Stimulated activated effector memory CD8-positive, alpha-beta T cell treated with anti-CD3 and anti-CD28 coated beads, Interleukin-12 subunit alpha, Interleukin-12 subunit beta, amount 100 ng/mL, for 72 hours (primary cell): Measurements from ENCODE around the gene FCHSD1.

Source experiments
- ATAC-seq: fragments of 150-1000 bp; cut with Tn5 transposase; 2 replicates; pipeline ENCODE4 v1.10.0; 2021
- DNase-seq, 2 donors: peaks; one replicate each; pipeline ENCODE4 v3.0.0; 2021 to 2022; ENCODE audit warnings: low spot score in 2 of 2
- H3K27ac Mint-ChIP-seq: one replicate; pipeline ENCODE4 v1.8.0; 2022; ENCODE audit warnings: mild to moderate bottlenecking, mixed read lengths
- H3K36me3 Mint-ChIP-seq: one replicate; pipeline ENCODE4 v1.8.0; 2022; ENCODE audit warnings: mild to moderate bottlenecking, mixed read lengths
- H3K4me1 Mint-ChIP-seq: one replicate; pipeline ENCODE4 v1.8.0; 2022; ENCODE audit warnings: mixed read lengths
- H3K4me3 Mint-ChIP-seq: one replicate; pipeline ENCODE4 v1.8.0; 2022; ENCODE audit warnings: mild to moderate bottlenecking, mixed read lengths
- H3K9me3 Mint-ChIP-seq: one replicate; pipeline ENCODE4 v1.8.0; 2022; ENCODE audit warnings: mixed read lengths

FCHSD1 gene

DNA sequence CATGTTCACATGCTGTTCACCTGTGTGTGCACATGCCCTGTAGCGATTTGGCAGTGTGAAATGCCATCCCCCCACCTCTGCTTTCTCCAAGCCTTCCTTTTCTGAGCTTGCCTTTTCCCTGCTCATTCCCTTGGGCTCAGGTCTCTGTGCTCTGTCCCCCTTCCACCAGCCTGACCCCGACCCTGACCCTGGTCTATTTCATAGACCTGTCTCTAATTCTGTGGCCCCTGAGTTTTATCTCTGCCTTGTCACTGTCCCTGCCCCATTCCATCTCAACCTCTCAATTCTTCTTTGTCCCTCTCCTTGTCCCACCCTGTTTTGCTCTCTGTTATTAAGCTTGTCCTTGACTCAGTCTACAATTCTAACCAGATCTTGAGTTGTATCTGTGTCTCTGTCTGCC lies 30.1 kb upstream of the FCHSD1 start:
- H3K4me3 Mint-ChIP-seq: peak overlapping the region; percentile 63
- no peak for DNase-seq
- ATAC-seq: no peak
- no peaks in the 10 kb centered on the region for H3K9me3 Mint-ChIP-seq
- peak overlapping the region; percentile 67 for H3K27ac Mint-ChIP-seq
- H3K36me3 Mint-ChIP-seq: no peaks in the 10 kb centered on the region
- H3K4me1 Mint-ChIP-seq: peaks cover 35% of the 10 kb centered on the region

DNA sequence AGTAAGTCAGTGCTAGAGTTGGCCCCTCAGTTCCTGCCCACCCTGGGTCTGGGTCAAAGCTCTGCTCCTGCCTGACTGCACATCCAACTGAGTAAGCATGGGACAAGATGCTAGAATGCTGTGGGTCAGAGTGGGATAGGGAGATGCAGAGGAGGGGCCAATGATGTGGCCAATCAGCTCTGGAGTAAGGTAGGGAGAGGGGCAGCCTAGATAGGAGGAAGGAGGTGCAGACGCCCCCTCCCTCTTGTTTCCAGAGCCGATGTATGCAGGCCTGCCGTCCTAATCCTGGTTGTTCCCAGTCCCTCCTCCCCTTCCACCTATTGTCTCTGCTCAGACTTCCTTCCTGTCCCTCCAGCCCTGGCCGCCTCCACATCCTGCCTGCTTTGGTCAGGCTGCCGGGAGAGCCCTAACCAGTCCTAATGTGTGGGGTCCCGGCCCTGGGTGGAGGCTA lies 29.6 kb upstream of the FCHSD1 start:
- peak overlapping the region; percentile 67 for H3K27ac Mint-ChIP-seq
- no peaks in the 10 kb centered on the region for H3K9me3 Mint-ChIP-seq
- H3K4me1 Mint-ChIP-seq: peaks cover 35% of the 10 kb centered on the region
- no peak for ATAC-seq
- H3K36me3 Mint-ChIP-seq: no peaks in the 10 kb centered on the region
- H3K4me3 Mint-ChIP-seq: peak overlapping the region; percentile 63
- no peak for DNase-seq

DNA sequence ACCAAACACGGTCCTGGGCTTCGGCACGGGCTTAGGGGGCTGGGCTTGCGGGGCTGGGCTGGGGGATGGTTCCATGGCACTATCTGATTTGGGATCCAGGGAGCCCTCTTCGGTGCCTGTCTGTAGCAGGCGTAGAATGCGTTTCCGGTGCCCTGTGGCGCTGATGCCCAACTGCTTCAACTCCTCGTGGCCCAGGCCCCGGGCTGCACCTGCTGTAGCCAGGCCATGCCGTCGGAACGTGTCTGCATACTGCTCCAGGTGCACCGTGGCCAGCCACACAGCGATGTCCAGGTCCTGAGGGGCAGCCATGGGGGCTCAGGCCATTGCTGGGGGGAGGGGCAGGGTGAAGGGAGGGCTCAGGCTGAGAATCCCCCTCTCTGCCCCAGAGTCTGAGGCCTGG lies 29.0 kb upstream of the FCHSD1 start:
- Mint-ChIP-seq H3K9me3 (no peaks in the 10 kb centered on the region), H3K27ac (peak overlapping the region; percentile 67), H3K4me1 (peaks cover 35% of the 10 kb centered on the region), H3K36me3 (no peaks in the 10 kb centered on the region), H3K4me3 (peak overlapping the region; percentile 63)
- ATAC-seq (no peak), DNase-seq (no peak)

DNA sequence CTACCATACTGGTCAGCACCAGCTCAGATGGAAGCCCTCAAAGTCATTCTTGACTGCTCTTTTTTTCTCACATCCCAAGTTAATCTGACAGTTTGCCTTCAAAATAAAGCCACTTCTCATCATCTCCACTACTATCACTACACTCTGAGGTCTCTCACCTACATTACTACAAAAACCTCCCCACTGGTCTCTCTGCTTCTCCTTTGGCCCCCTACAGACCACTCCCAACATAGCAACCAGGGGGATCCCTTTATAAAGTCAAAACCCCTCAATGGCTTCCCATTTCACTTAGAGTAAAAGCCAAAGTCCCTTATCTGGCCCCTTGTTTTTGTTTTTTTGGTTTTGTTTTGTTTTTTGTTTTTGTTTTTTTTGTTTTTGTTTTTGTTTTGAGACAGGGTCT lies 26.2 kb upstream of the FCHSD1 start:
- ATAC-seq: no peak
- peaks cover 18% of the 10 kb centered on the region for H3K4me1 Mint-ChIP-seq
- H3K27ac Mint-ChIP-seq: no peak overlapping the region
- no peaks in the 10 kb centered on the region for H3K9me3 Mint-ChIP-seq
- DNase-seq: no peak
- H3K36me3 Mint-ChIP-seq: no peaks in the 10 kb centered on the region
- H3K4me3 Mint-ChIP-seq: no peak overlapping the region

DNA sequence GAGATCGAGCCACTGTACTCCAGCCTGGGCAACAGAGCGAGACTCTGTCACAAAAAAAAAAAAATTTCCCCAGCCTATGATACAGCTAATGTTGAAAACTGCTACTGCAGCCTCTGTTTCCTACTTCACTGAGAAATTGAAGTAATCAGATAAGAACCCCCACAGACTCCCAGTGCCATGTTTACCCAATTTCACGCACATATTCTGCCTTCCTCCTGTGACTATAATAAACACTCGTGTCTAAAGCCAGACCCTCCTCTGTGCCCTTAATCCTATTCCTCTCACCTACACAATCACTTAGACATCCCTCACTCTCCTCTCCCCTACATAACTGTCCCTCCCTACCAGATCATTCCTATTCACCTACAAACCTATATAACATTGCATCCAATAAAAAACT lies 24.5 kb upstream of the FCHSD1 start:
- Mint-ChIP-seq H3K9me3 (no peaks in the 10 kb centered on the region), H3K36me3 (no peaks in the 10 kb centered on the region), H3K4me1 (peaks cover 3% of the 10 kb centered on the region), H3K27ac (no peak overlapping the region), H3K4me3 (no peak overlapping the region)
- ATAC-seq (no peak), DNase-seq (no peak)

DNA sequence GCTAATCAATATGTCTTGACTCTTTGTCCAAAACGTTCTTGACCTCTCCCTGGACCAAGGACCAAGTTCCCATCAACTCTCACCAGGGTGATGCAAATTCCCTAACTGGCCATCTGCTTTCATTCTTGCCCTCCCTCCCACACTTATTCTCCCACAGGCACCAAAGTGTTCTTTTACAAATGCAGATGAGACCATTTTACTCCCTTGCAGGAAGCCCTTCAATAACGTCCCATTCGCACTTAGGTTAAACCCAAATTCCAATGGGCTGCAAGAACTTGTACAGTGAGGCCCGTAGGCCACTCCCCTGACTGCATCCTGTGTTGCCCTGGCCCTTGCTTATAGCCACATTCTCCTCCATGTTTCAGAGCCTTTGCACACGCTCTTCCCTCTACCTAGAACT lies 23.5 kb upstream of the FCHSD1 start:
- Mint-ChIP-seq H3K4me3 (no peak overlapping the region), H3K27ac (no peak overlapping the region), H3K36me3 (no peaks in the 10 kb centered on the region), H3K9me3 (no peaks in the 10 kb centered on the region), H3K4me1 (no peaks in the 10 kb centered on the region)
- DNase-seq (no peak), ATAC-seq (no peak)

DNA sequence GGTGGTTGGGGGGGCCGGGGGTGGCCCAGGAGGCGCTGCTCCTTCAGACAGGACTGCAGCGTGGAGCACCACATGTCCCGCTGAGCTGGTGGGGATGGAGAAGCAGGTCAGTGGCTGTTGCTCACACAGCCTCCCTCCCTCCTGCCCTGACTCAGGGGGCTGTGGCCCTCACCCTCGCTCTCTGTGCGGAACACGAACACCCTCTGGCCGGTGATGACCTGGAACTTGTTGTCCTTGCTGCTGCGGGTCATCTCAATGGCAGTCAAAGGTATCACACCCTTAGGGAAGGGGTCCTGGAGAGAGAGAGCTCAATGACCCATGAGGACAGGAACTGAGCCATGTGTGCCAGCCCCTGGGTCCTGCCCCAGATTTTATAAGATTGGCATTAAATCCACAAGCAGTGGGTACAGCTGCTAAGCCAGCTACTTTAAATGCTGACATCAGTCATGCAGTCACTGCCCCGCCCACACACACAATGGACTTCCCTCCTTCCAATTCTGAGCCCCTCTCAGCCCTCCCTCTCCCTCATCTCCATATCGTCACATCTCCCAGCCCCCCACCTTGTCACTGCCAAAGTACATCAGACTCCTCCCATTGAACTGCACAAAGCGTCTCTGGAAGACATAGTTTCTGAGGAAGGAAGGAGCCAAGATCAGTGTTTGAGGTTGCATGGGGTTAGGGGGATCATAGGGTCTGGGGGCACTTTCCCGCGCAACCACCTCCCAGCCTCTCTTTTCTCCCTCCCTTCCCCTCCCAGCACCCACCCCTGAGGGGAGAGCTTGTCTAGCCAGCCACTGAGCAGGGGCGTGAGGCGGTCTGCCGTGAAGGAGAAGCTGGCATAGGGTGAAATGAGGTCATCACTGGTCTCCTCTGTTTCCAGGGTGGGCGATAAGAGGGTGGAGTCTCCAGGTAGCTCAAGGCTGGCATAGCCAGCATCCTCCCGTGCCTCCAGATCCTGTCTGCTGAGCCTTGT lies 21.9 kb upstream of the FCHSD1 start:
- DNase-seq (no peak), ATAC-seq (no peak)
- H3K27ac Mint-ChIP-seq: no peak overlapping the region
- no peak overlapping the region for H3K4me3 Mint-ChIP-seq
- H3K4me1 Mint-ChIP-seq: no peaks in the 10 kb centered on the region
- peaks cover 5% of the 10 kb centered on the region for H3K36me3 Mint-ChIP-seq
- no peaks in the 10 kb centered on the region for H3K9me3 Mint-ChIP-seq

DNA sequence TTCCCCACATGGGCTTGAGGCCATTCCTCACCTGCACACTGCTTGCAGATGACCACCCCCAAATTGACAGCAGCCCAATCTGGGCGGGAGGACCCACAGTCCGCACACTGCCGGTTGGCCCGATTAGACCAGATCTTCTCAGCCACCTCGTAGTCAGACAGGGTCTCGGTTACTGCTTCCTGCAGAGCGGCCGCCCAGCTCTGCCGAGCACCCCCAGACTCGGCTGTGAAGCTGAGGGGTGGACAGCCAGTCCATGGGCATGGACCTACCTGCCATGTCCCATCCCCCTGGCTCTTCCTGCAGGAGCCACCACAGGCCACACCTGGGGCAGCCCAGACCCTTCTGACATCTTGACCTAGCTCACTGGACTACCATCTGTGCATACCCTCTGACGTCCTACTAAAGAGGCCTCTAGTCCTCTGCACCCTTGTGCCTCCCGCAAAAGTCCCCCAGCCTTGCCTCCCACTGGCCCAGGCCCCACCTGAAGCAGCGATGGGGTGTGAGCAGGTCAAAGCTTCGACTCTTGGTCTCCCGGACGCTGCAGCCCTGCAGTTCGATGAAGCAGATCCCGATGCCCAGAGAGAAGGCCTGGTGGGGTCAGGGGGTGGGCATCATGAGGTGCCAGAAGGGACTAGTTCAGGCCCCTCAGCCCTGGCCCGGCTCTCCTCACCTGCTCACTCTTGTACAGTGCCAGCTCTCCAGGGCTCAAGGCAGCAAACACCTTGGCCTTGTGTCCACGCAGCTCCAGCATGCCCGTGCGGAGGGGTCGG lies 21.0 kb upstream of the FCHSD1 start:
- no peak for DNase-seq
- Mint-ChIP-seq H3K4me3 (no peak overlapping the region), H3K9me3 (no peaks in the 10 kb centered on the region), H3K27ac (no peak overlapping the region), H3K4me1 (no peaks in the 10 kb centered on the region), H3K36me3 (peaks cover 5% of the 10 kb centered on the region)
- peak; percentile 27 for ATAC-seq

DNA sequence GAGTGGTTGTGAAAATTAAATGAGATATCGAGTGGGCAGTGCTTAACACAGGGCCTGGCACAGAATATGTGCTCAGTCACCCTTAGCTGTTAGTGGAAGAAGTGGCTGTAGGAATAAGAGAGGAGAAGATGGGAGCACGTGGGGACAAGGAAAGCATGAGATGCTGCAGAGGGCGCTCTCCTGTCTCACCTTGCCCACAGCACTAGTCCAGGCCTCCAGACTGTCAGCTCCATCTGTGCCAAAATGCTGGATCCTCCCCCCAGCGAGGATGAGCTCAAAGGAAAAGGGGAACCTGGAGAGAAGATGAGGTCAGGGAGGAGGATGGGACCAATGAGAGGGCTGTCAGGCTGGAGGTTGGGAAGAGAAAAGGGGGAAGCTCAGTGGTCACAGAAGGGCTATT lies 18.3 kb upstream of the FCHSD1 start:
- Mint-ChIP-seq H3K27ac (peak overlapping the region; percentile 72), H3K4me3 (no peak overlapping the region), H3K36me3 (peaks cover 12% of the 10 kb centered on the region), H3K4me1 (peaks cover 6% of the 10 kb centered on the region), H3K9me3 (no peaks in the 10 kb centered on the region)
- ATAC-seq (no peak), DNase-seq (no peak)

DNA sequence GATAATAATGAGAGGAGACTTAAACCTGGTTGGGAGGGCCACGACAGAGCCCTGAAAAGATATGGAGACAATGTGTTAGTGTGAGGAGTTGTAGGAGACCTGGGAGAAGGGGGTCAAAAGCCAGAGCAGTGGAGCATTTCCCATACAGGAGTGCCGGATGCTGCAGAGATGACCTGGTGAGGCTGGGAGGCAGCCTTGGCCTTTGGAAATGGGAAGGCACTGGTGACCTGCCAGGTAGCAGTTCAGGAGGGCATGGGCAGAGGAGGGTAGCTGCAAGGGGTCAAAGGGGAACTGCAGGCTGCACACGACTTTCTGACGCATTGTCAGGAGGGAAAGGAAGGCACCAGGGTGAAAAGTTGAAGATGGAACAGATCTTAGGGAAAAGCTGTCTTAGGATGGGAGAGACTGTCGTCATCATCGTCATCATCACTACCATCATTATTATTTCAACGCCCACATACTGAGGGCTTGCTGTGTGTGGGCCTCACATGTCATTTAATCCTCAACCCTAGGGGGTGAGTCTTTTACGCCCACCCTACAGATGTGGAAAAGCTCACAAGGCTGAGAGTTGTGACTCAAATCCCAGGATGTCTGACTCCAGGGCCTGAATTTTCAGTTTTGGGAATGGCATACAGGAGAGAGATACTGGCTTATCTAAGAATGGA lies 17.5 kb upstream of the FCHSD1 start:
- no peaks in the 10 kb centered on the region for H3K9me3 Mint-ChIP-seq
- H3K4me1 Mint-ChIP-seq: peaks cover 6% of the 10 kb centered on the region
- H3K36me3 Mint-ChIP-seq: peaks cover 16% of the 10 kb centered on the region
- H3K27ac Mint-ChIP-seq: peak overlapping the region; percentile 5
- H3K4me3 Mint-ChIP-seq: no peak overlapping the region
- no peak for DNase-seq
- ATAC-seq: no peak

DNA sequence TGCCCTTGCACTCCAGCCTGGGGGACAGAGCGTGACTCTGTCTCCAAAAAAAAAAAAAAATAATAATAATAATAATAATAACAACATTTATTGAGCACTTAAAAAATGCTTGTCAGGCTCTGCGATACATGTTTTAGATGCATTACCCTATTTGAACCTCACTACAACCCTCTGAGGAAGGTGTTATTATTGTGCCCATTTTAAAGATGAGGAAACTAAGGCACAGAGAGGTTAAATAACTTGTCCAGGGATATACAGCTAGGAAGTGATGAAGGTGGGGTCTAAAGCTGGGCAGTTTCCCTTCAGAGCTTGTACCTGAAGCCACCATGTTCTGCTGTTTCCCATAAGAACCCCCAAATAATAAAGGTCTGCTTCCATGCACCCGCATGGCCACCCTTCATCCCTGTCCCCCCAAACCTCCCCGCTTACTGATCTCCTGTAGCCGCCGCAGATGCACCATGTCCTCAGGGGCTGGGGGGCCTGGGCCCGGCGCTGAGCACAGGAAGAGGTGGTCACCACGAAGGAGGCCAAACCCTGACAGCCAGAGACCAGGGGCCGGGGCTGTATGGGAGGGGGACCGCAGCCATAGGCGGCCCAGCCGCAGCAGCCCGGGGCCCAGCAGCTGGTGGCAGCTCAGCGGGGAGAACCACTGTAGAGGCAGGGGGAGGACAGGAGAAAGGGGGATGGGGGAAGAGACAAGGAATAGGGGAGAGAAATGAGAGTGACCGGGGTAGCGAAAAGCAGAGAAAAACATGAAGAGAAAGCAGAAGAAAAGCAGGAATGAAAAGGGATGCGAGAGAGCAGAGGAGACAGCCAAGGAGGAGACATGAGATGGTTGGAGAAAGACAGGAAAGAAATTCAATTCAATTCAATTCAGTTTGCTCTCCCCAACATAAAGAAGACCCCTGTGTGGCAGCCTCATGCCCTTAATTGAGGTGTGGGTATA lies 15.1 kb upstream of the FCHSD1 start:
- ATAC-seq (no peak), DNase-seq (no peak)
- Mint-ChIP-seq H3K9me3 (no peaks in the 10 kb centered on the region), H3K36me3 (peaks cover 16% of the 10 kb centered on the region), H3K27ac (no peak overlapping the region), H3K4me1 (peaks cover 6% of the 10 kb centered on the region), H3K4me3 (no peak overlapping the region)

DNA sequence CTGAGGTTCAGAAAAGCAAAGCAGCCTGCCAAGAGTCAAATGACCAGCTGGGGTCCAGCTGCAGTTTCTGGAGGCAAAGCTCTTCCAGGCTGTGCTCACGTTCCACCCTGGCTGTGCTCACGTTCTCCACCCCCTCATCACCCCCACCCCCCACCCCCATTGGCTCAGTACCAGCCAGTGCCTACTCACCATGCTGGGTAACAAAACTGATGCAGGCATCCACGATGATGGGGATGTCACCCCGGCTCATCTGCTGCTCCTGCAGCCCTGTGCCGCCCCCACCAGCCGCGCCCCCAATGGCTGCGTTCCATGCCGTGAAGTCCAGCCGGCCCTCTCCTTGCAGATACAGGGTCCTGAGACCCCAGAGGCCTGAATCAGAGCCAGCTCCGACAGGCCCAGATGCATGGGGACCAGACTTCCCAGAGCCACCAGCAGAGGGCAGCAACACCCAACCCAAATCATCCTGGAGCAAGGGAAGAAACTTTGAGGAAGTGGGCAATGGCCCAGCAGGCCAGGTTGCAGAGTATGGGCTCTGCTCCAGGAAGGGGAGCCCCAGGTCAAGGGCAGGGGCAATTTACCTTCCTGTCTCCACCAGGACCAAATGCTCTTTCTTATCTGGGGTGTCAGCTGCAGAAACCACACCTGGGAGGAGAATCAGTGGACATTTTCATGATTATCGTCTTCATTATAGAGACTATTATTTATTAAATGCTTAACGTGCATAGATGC lies 13.7 kb upstream of the FCHSD1 start:
- ATAC-seq (peak; percentile 92), DNase-seq (peak; percentile 67 to 88)
- H3K27ac Mint-ChIP-seq: no peak overlapping the region
- H3K9me3 Mint-ChIP-seq: no peaks in the 10 kb centered on the region
- H3K4me3 Mint-ChIP-seq: no peak overlapping the region
- H3K4me1 Mint-ChIP-seq: peaks cover 6% of the 10 kb centered on the region
- peaks cover 16% of the 10 kb centered on the region for H3K36me3 Mint-ChIP-seq

DNA sequence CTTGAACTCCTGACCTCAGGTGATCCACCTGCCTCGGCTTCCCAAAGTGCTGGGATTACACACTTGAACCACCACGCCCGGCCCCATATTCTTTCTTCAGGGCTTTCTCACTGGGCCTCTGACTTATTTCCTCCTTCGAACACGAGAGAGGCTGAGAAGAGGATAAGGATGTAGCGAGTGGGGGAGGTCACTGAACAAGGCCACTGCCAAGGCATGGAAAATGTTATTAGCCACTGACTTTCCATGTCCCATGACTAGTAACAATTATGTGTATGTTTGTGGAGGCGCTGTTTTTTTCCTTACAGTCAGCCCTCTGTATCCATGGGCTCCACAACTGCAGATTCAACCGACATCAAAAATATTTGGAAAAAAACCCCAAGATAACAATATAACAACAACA lies 12.3 kb upstream of the FCHSD1 start:
- H3K27ac Mint-ChIP-seq: no peak overlapping the region
- no peaks in the 10 kb centered on the region for H3K9me3 Mint-ChIP-seq
- ATAC-seq (no peak), DNase-seq (no peak)
- peaks cover 6% of the 10 kb centered on the region for H3K4me1 Mint-ChIP-seq
- H3K36me3 Mint-ChIP-seq: peaks cover 10% of the 10 kb centered on the region
- H3K4me3 Mint-ChIP-seq: no peak overlapping the region

DNA sequence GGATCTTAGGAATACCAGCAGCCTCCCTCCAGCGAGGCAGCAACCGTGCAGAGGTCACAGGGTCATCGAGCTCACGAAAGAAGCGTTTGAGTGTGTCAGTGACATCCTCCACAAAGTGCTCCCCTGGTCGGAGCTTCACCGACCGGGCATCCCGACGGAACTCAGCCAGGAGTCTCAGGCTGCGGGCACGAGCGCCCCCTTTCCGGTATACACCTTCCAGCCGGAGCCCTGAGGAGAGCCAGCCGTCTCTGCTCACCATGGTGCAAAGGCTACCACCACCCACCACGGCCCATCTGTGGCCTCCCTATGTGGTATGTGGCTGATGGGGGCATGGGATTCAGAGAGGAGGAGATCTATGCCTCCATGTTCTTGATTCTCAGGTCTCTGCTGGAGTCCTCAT lies 10.8 kb upstream of the FCHSD1 start:
- no peaks in the 10 kb centered on the region for H3K9me3 Mint-ChIP-seq
- H3K4me1 Mint-ChIP-seq: peaks cover 20% of the 10 kb centered on the region
- no peak for ATAC-seq
- no peak overlapping the region for H3K27ac Mint-ChIP-seq
- peaks cover 15% of the 10 kb centered on the region for H3K36me3 Mint-ChIP-seq
- no peak for DNase-seq
- H3K4me3 Mint-ChIP-seq: no peak overlapping the region
